ENCODE measurements around the gene TMEM63B.

DNA sequence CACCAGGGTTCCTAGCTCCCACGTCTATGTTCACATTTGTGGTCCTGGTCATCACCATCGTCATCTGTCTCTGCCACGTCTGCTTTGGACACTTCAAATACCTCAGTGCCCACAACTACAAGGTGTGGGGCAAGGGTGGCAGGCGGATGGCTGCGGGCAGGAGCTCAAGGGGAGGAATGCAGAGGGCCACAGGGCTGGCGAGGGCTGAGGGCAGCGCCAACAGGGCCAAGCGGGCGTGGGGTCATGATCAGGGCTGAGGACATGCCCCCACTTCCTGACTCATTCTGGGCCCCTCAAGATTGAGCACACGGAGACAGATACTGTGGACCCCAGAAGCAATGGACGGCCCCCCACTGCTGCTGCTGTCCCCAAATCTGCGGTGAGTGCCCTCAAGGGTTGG is 26.7 kb downstream of the TMEM63B start:
- TF ChIP-seq CTCF (conservative IDR thresholded peaks at IDR 0.05; ENCODE audit: low read length) (no peak), EZH2phosphoT487 (IDR thresholded peaks at IDR 0.05; ENCODE audit: borderline replicate concordance) (no peak)

Data from Loucy (cell line).